ENCODE measurements around the gene ADNP2.

DNA sequence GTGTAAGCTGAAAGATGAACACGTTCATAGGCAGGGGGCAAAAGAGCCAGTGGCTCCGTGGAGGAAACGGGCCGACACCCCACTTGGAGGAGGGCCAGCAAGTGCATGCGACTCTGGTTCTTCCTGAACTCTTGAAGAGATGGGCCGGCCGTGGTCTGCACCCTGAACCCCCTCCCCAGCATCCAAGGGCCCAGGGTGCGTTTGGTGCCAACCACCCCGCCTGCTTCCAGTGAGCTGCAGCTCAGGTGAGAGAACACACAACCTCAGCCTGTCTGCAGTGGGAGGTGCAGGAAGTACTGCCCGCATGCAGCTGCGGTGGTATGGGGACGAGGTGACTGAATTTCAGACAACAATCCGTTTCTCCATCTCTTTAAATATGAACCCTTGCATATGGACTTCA, 58.9 kb downstream of the ADNP2 start:
- TF ChIP-seq POLR2A (IDR thresholded peaks at IDR 0.05; ENCODE audit: low read length) = no peak
- TF ChIP-seq GATA1 (IDR thresholded peaks at IDR 0.05; ENCODE audit: low read depth, low read length) = no peak

Measured in erythroblast (primary cell).